H1 (cell line): ENCODE data around the gene NPY2R. TPM values are rescaled to one million over a fixed set of nuclear protein-coding genes. Genes with fewer than 3 reads are reported as not detected.

Experiments used
- CTCF ChIA-PET: fragments of 300-600 bp; sonication (Branson Sonifier 250); formaldehyde crosslinking; loops from one replicate; lab custom pipeline; 2021; ENCODE audit not compliant: partially characterized antibody; lab: Charles Lee
- POLR2A ChIA-PET: fragments of 300-600 bp; sonication (Branson Sonifier 250); formaldehyde crosslinking; loops from one replicate; lab custom pipeline; 2021; ENCODE audit warnings: inconsistent platforms; ENCODE audit not compliant: partially characterized antibody; lab: Charles Lee
- DNase-seq, 2 experiments: peaks; one replicate each; pipeline versions ENCODE4 v3.0.0 to v3.0.0-alpha.2; 2010 to 2022; ENCODE audit warnings: low spot score in 2 of 2, low read depth in 1 of 2, mixed read lengths in 1 of 2
- FAIRE-seq: peaks from 2 replicates; lab custom pipeline; 2011; peaks lifted over from hg19 to GRCh38; lab: Jason Lieb, UNC
- H2AFZ ChIP-seq: 2 replicates; pipeline ENCODE4 v1.8.1; 2012; ENCODE audit warnings: low read length, inconsistent platforms
- H2AK5ac ChIP-seq: 2 replicates; pipeline ENCODE4 v1.6.1; 2013; ENCODE audit warnings: low read depth, low read length
- H2BK120ac ChIP-seq: replicated peaks from 2 replicates; pipeline ENCODE3; 2013; ENCODE audit warnings: low read depth, low read length, inconsistent platforms
- H2BK12ac ChIP-seq: 2 replicates; pipeline ENCODE4 v1.6.1; 2013; ENCODE audit warnings: low read depth, low read length
- H2BK15ac ChIP-seq: 2 replicates; pipeline ENCODE4 v1.6.1; 2013; ENCODE audit warnings: low read length
- H2BK20ac ChIP-seq: 2 replicates; pipeline ENCODE4 v1.6.1; 2013; ENCODE audit warnings: low read length
- H2BK5ac ChIP-seq: 2 replicates; pipeline ENCODE4 v1.6.1; 2013; ENCODE audit warnings: low read depth, low read length
- H3K14ac ChIP-seq: 2 replicates; pipeline ENCODE4 v1.6.1; 2013; ENCODE audit warnings: inconsistent platforms; ENCODE audit not compliant: insufficient read length
- H3K18ac ChIP-seq: 2 replicates; pipeline ENCODE4 v1.6.1; 2013; ENCODE audit warnings: low read length; ENCODE audit errors: extremely low read depth
- H3K23ac ChIP-seq: 2 replicates; pipeline ENCODE4 v1.6.1; 2013; ENCODE audit warnings: inconsistent platforms; ENCODE audit not compliant: insufficient read length
- H3K23me2 ChIP-seq: 2 replicates; pipeline ENCODE4 v1.6.1; 2013; ENCODE audit warnings: low read depth, low read length
- H3K27ac ChIP-seq: 2 replicates; pipeline ENCODE4 v1.6.1; 2011; ENCODE audit warnings: low read depth, low read length, inconsistent platforms
- H3K27me3 ChIP-seq, 4 experiments: replicated peaks in 1 of 4; 1 replicate in 1 of 4; 2 replicates in 3 of 4; pipeline versions ENCODE4 v1.6.1 to v1.8.1; 2011 to 2013; ENCODE audit warnings: low read length in 3 of 4, mild to moderate bottlenecking in 3 of 4, inconsistent platforms in 2 of 4, mixed read lengths in 2 of 4, moderate library complexity in 1 of 4; ENCODE audit not compliant: control insufficient read depth in 3 of 4, insufficient read depth in 3 of 4; ENCODE audit errors: extremely low read depth in 1 of 4
- H3K36me3 ChIP-seq, 4 experiments: 2 replicates each; pipeline versions ENCODE4 v1.6.1 to v1.8.1; 2011 to 2013; ENCODE audit warnings: mild to moderate bottlenecking in 4 of 4, low read length in 3 of 4, moderate library complexity in 2 of 4, control low read depth in 1 of 4, inconsistent platforms in 1 of 4; ENCODE audit not compliant: insufficient read depth in 4 of 4, control insufficient read depth in 2 of 4
- H3K4ac ChIP-seq: replicated peaks from 2 replicates; pipeline ENCODE3; 2013; ENCODE audit warnings: low read length, low read depth, mixed read lengths, inconsistent platforms; ENCODE audit not compliant: insufficient read length
- H3K4me1 ChIP-seq, 4 experiments: replicated peaks in 1 of 4; 1 replicate in 1 of 4; 2 replicates in 3 of 4; pipeline versions ENCODE4 v1.6.1 to v1.8.1; 2011 to 2013; ENCODE audit warnings: low read length in 3 of 4, inconsistent platforms in 2 of 4, mixed read lengths in 1 of 4; ENCODE audit not compliant: insufficient read depth in 4 of 4, control insufficient read depth in 3 of 4
- H3K4me2 ChIP-seq, 2 experiments: 2 replicates each; pipeline versions ENCODE4 v1.6.1 to v1.8.1; 2011 to 2013; ENCODE audit warnings: low read depth in 2 of 2, low read length in 2 of 2, control low read depth in 1 of 2, inconsistent platforms in 1 of 2, mild to moderate bottlenecking in 1 of 2; ENCODE audit not compliant: insufficient read depth in 1 of 2
- H3K4me3 ChIP-seq, 4 experiments: fragments of 200-600, 300-600 bp in 1 of 4; sonication (generic), shearing (Covaris generic), sonication (Bioruptor Twin) in 1 of 4; 2 replicates each; pipeline versions ENCODE4 v1.5.1 to v1.8.1; 2011 to 2016; ENCODE audit warnings: low read length in 4 of 4, low read depth in 3 of 4, control low read depth in 2 of 4, inconsistent platforms in 2 of 4, mild to moderate bottlenecking in 2 of 4, mixed read lengths in 1 of 4, moderate library complexity in 1 of 4; ENCODE audit not compliant: insufficient read depth in 2 of 4; ENCODE audit errors: extremely low read depth in 1 of 4
- H3K56ac ChIP-seq: replicated peaks from 2 replicates; pipeline ENCODE3; 2013; ENCODE audit warnings: low read depth, mild to moderate bottlenecking, mixed read lengths, low read length, inconsistent platforms; ENCODE audit not compliant: insufficient read length
- H3K79me1 ChIP-seq: 2 replicates; pipeline ENCODE4 v1.6.1; 2013; ENCODE audit warnings: low read depth, low read length, control low read depth
- H3K79me2 ChIP-seq, 2 experiments: 2 replicates each; pipeline versions ENCODE4 v1.6.1 to v1.8.1; 2012 to 2013; ENCODE audit warnings: low read length in 2 of 2, mild to moderate bottlenecking in 2 of 2, inconsistent platforms in 1 of 2; ENCODE audit not compliant: insufficient read depth in 2 of 2, control insufficient read depth in 1 of 2
- H3K9ac ChIP-seq, 4 experiments: replicated peaks in 1 of 4; 1 replicate in 1 of 4; 2 replicates in 3 of 4; pipeline versions ENCODE4 v1.6.1 to v1.8.1; 2011 to 2013; ENCODE audit warnings: low read depth in 3 of 4, low read length in 3 of 4, control low read depth in 2 of 4, mild to moderate bottlenecking in 2 of 4, moderate library complexity in 2 of 4, inconsistent platforms in 1 of 4; ENCODE audit errors: extremely low read depth in 1 of 4
- H3K9me3 ChIP-seq, 2 experiments: 2 replicates each; pipeline versions ENCODE4 v1.6.1 to v1.8.1; 2012 to 2013; ENCODE audit warnings: mild to moderate bottlenecking in 2 of 2, moderate library complexity in 2 of 2, control low read depth in 1 of 2, inconsistent platforms in 1 of 2, low read depth in 1 of 2, low read length in 1 of 2, mixed read lengths in 1 of 2; ENCODE audit not compliant: insufficient read depth in 2 of 2
- H4K20me1 ChIP-seq, 2 experiments: replicated peaks in 1 of 2; 2 replicates each; pipeline versions ENCODE3 to v1.8.1; 2011 to 2013; ENCODE audit warnings: inconsistent platforms in 2 of 2, low read length in 2 of 2, mild to moderate bottlenecking in 1 of 2; ENCODE audit not compliant: insufficient read depth in 2 of 2, control insufficient read depth in 1 of 2
- H4K5ac ChIP-seq: 2 replicates; pipeline ENCODE4 v1.6.1; 2013; ENCODE audit warnings: low read length, low read depth, mixed read lengths, inconsistent platforms; ENCODE audit not compliant: insufficient read length
- H4K8ac ChIP-seq: 2 replicates; pipeline ENCODE4 v1.8.0; 2013; ENCODE audit warnings: mild to moderate bottlenecking, moderate library complexity, low read length, inconsistent platforms; ENCODE audit not compliant: insufficient read depth; ENCODE audit errors: extremely low read depth
- H4K91ac ChIP-seq: replicated peaks from 2 replicates; pipeline ENCODE3; 2013; ENCODE audit warnings: low read length, mixed read lengths, inconsistent platforms; ENCODE audit not compliant: insufficient read length
- BACH1 ChIP-seq: IDR thresholded peaks from 2 replicates; pipeline ENCODE4 v1.6.1; 2012; ENCODE audit warnings: low read length, improper control_type of control experiment
- CREB1 ChIP-seq: IDR thresholded peaks from 2 replicates; pipeline ENCODE4 v1.6.1; 2012; ENCODE audit warnings: inconsistent platforms
- HDAC6 ChIP-seq: IDR thresholded peaks from one replicate; pipeline ENCODE4 v1.7.1; 2012; ENCODE audit warnings: low read depth, mild to moderate bottlenecking, inconsistent platforms, low read length, moderate library complexity
- NANOG ChIP-seq: IDR thresholded peaks from 2 replicates; pipeline ENCODE4 v1.6.1; 2011; ENCODE audit warnings: low read length, low read depth, mild to moderate bottlenecking, inconsistent platforms; ENCODE audit not compliant: insufficient read depth, poor library complexity, severe bottlenecking
- NRF1 ChIP-seq: IDR thresholded peaks from 2 replicates; pipeline ENCODE4 v1.6.1; 2011; ENCODE audit warnings: mild to moderate bottlenecking, low read depth, low read length, improper control_type of control experiment
- RAD21 ChIP-seq, 2 experiments: IDR thresholded peaks in 1 of 2; conservative IDR thresholded peaks in 1 of 2; 2 replicates each; pipeline ENCODE4 v1.6.1; 2011; ENCODE audit warnings: low read depth in 2 of 2, low read length in 2 of 2, improper control_type of control experiment in 1 of 2, inconsistent platforms in 1 of 2, mild to moderate bottlenecking in 1 of 2, moderate library complexity in 1 of 2
- SP4 ChIP-seq: IDR thresholded peaks from 2 replicates; pipeline ENCODE4 v1.6.1; 2012; ENCODE audit warnings: low read length, inconsistent platforms
- SUZ12 ChIP-seq: fragments of 200-600 bp; sonication (generic); IDR thresholded peaks from 2 replicates; pipeline ENCODE4 v1.6.1; 2012; ENCODE audit warnings: mild to moderate bottlenecking, inconsistent platforms, low read length, moderate library complexity, mixed read lengths
- TAF1 ChIP-seq: IDR thresholded peaks from 2 replicates; pipeline ENCODE4 v1.6.1; 2011; ENCODE audit warnings: mild to moderate bottlenecking, low read depth, low read length
- WGBS, 2 experiments: shearing (Covaris generic) in 1 of 2; methylation state at CpG; one replicate each; pipeline versions ENCODE4 v1.1.6 to v1.1.7; 2013 to 2015; ENCODE audit warnings: low lambda C conversion rate in 2 of 2, mixed read lengths in 2 of 2, inconsistent platforms in 1 of 2, low coverage in 1 of 2, missing lambda C conversion rate in 1 of 2; ENCODE audit not compliant: insufficient replicate concordance in 2 of 2, insufficient coverage in 1 of 2, insufficient read length in 1 of 2; ENCODE audit errors: extremely low coverage in 1 of 2, missing lambda C conversion rate in 1 of 2; 5-methylcytosine and 5-hydroxymethylcytosine counted together
- polyA plus RNA-seq, 7 experiments: library from polyadenylated mRNA; depleted of rRNA in 3 of 7; stranded (reverse) in 5 of 7; unstranded in 2 of 7; fragments of >200 nt in 5 of 7; fragments of 200-250 nt in 2 of 7; gene quantifications; 1 replicate in 5 of 7; 2 replicates in 1 of 7; 4 replicates in 1 of 7; pipeline versions ENCODE4 v1.2.1 to v1.2.3, GENCODE V29; 2011 to 2013; ENCODE audit warnings: missing spikeins in 2 of 7, mixed read lengths in 2 of 7
- total RNA-seq: library from RNA; stranded (reverse); fragmentation: NEBNext Ultra II Directional; extraction: Animal tissue kit (Norgen Biotek cat#: 25700); gene quantifications from 2 replicates; pipeline ENCODE4 v1.2.1, GENCODE V29; 2021
- TF ChIP-seq, protein P1 (sequence below): IDR thresholded peaks from 2 replicates; pipeline ENCODE4 v1.6.1; 2012; ENCODE audit warnings: inconsistent platforms

The NPY2R gene
- total and polyA plus RNA-seq, 2 of the 8 experiments (the other 6 are each of a cell fraction or from before 2014, with no cell fraction given), result 0.09 to 0.41 TPM

- 90% methylated on average over 1 of the region's 1 CpG; no CpG with 5 or more reads in 1 of the 2 experiments for WGBS, 2 experiments
- FAIRE-seq (no peak), DNase-seq (no peak)
- CTCF ChIA-PET, result interaction anchor here (0.8 kb wide), 1 partner anchor 33 kb away, joined by 3 read pairs; no protein-coding TSS in a partner anchor
- Histone ChIP-seq H3K4ac (no peak overlapping the region), H2BK15ac (no peak overlapping the region), H4K5ac (no peak overlapping the region), H3K56ac (no peak overlapping the region), H3K14ac (no peak overlapping the region), H2BK5ac (no peak overlapping the region), H3K79me2 (no peaks in the 10 kb centered on the region), H2BK120ac (no peak overlapping the region), H3K9ac (no peak overlapping the region), H3K79me1 (no peaks in the 10 kb centered on the region), H2AFZ (no peak overlapping the region), H3K27ac (no peak overlapping the region), H2BK12ac (no peak overlapping the region)
- TF ChIP-seq CREB1 (no peak), BACH1 (no peak), SP4 (no peak), SUZ12 (no peak), NANOG (no peak), RAD21 (IDR thresholded peaks at IDR 0.05 in 1 of 2, conservative IDR thresholded peaks at IDR 0.05 in 1 of 2; ENCODE audit: low read depth in 2 of 2, low read length in 2 of 2) (no peak), NRF1 (no peak), HDAC6 (no peak), TAF1 (no peak)
- TF ChIP-seq, protein P1, sequence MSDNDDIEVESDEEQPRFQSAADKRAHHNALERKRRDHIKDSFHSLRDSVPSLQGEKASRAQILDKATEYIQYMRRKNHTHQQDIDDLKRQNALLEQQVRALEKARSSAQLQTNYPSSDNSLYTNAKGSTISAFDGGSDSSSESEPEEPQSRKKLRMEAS, result no peak
- TF ChIP-seq, all 59 proteins: peak for 0
- Histone ChIP-seq H4K20me1 (no peaks in the 10 kb centered on the region), H2BK20ac (no peak overlapping the region), H3K9me3 (no peaks in the 10 kb centered on the region), H4K91ac (no peak overlapping the region), H3K4me1 (no peaks in the 10 kb centered on the region), H3K36me3 (no peaks in the 10 kb centered on the region), H3K4me2 (no peak overlapping the region), H4K8ac (no peak overlapping the region), H3K27me3 (no peaks in the 10 kb centered on the region), H3K23ac (no peak overlapping the region), H3K18ac (no peak overlapping the region), H3K4me3 (no peak overlapping the region), H2AK5ac (no peak overlapping the region), H3K23me2 (no peaks in the 10 kb centered on the region)
- POLR2A ChIA-PET, result no interaction called here
Measured at GRCh38 chr4:155174668-155175067, 33.8 kb upstream of the NPY2R start.
